ENCODE data around the gene EPHA6.

GRCh38 chr3:97340940-97341339 lies 526.5 kb downstream of the EPHA6 start:
- TF ChIP-seq CTCF (IDR thresholded peaks at IDR 0.05) (no peak), POLR2AphosphoS5 (IDR thresholded peaks at IDR 0.05) (no peak)

Data from transverse colon (tissue), 4 donors.